ENCODE data around the gene DNAJC4.

Gene DNAJC4

DNA sequence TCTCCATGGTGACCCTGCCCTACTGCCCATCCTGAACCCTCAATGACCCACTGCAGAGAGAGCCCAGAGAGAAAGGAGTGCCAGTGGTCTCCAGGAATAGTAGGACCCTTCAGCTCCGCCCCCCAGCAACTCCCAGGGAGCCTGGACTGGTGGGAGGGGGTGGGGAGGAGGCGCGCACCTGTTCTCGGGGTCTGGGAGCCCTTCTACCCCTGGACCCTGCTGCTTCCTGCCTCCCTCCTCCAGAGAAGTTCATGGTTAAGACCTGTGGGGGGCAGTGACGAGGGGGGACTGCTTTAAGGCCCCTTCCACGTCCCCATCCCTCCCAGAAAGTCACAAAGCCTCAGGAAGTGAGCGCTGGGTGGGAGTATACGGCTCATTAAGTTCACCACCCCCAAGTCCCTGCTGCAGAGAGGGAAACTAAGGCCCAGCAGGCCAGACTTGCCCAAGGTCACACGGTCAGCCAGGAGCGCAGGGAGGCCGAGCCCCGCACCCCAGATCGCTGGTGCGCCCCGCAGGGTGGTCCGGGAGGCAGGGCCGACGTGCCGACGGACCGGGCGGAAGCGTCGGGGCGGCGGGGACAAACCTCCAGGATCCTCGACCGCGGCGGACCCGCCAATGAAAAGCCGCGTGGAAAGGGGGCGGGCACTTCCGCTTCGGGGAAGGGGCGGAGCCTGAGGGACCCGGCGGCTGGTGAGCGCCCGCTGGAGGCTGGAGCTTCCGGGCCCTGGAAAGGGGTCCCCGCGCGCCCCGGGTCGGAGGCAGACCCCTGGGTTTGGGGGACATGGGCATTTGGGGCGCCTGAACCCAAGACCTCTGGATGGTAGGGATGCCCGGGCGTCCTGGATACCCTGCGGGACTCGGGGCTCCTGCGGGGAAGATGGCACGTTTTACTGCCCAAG lies 4.5 kb upstream of the DNAJC4 start, which contains the start of the genes NUDT22 and TRPT1:
TSS of gene NUDT22 (plus strand) at position 667 of the 899 bp plus-strand sequence. CDS start 379 bp downstream, outside the sequence.
TSS of gene TRPT1 (minus strand) at position 579 of the 899 bp plus-strand sequence. CDS start at position 253, 326 bp downstream.
- H3K4me3 ChIP-seq (ENCODE audit: low read depth, low read length): peak within 1 kb of the TSS; percentile 85
- TF ChIP-seq CTCF (IDR thresholded peaks at IDR 0.05; ENCODE audit: low read depth, low read length): no peak

DNA sequence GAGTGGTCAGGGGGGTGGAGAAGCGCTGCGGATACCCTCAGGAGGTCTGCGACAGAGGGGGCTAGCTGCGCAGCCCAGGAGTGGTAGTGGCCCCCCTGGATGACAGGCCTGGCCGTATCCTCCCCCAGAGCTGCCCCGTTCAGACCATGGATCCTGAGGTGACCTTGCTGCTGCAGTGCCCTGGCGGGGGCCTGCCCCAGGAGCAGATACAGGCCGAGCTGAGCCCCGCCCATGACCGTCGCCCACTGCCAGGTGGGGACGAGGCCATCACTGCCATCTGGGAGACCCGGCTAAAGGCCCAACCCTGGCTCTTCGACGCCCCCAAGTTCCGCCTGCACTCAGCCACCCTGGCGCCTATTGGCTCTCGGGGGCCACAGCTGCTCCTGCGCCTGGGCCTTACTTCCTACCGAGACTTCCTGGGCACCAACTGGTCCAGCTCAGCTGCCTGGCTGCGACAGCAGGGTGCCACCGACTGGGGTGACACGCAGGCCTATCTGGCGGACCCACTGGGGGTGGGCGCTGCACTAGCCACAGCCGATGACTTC lies 3.8 kb upstream of the DNAJC4 start:
- TF ChIP-seq CTCF (IDR thresholded peaks at IDR 0.05; ENCODE audit: low read depth, low read length): no peak
- peak overlapping the region; percentile 85 for H3K4me3 ChIP-seq (ENCODE audit: low read depth, low read length)

DNA sequence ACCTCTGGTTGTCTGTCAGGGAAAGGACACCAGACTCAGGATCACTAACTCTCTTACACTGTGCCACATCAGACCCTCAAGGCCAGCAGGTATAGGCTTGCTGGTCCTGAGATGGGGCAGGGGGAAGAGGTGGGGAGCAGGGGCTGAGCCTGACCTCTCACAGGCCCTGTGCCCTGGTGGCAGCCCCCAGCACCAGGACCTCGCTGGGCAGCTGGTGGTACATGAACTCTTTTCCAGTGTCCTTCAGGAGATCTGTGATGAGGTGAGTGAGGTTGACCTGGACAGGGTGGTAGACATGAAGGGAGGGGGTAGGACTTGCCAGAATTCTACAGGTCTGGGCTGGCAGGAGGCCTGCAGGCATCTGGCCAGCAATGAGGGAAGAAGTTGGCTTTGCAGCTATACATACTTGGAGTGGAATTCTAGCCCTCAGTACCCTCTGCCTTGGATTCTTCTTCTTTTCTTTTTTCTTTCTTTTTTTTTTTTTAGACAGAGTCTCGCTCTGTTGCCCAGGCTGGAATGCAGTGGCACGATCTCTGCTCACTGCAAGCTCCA lies 2.9 kb upstream of the DNAJC4 start:
- peak overlapping the region; percentile 85 for H3K4me3 ChIP-seq (ENCODE audit: low read depth, low read length)
- no peak for TF ChIP-seq CTCF (IDR thresholded peaks at IDR 0.05; ENCODE audit: low read depth, low read length)

- H3K4me3 ChIP-seq (ENCODE audit: low read depth, low read length): no peak overlapping the region; the same call in 1 of the 2 replicates
- TF ChIP-seq CTCF (IDR thresholded peaks at IDR 0.05; ENCODE audit: low read depth, low read length): no peak
Observed at GRCh38 chr11:64229090-64229743, 1.1 kb upstream of the DNAJC4 start.

DNA sequence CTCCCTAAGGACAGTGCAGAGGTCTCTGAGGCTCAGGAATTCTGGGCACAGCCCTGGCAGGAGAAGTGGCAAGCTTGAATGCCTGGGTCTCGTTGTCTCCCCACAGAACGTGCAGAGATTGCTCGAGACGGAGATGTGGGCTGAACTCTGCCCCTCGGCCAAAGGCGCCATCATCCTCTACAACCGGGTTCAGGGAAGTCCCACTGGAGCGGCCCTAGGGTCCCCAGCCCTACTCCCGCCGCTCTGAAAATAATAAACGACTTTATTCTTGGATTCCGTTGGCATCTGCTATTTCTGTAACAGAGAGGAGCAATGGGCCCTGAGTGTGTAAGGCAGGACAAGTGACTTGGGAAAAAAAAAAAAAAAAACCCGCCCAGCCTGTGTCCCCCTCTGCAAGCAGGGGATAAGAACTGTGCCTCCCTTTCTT lies 591 bp upstream of the DNAJC4 start:
- peak overlapping the region; percentile 71 for H3K4me3 ChIP-seq (ENCODE audit: low read depth, low read length)
- no peak for TF ChIP-seq CTCF (IDR thresholded peaks at IDR 0.05; ENCODE audit: low read depth, low read length)

- peak overlapping the region; percentile 71 for H3K4me3 ChIP-seq (ENCODE audit: low read depth, low read length)
- TF ChIP-seq CTCF (IDR thresholded peaks at IDR 0.05; ENCODE audit: low read depth, low read length): no peak
Observed at GRCh38 chr11:64230985-64231365, 627 bp downstream of the DNAJC4 start.
